Activated CD4-positive, CD25-positive, alpha-beta regulatory T cell treated with anti-CD3 and anti-CD28 coated beads, Interleukin-2, amount 50 U/mL, for 72 hours (primary cell): Measurements from ENCODE around the gene EVPL.
"Not testable (repeated sequence)": the region's sequence is repeated elsewhere in the genome, so short reads cannot be mapped to it uniquely, and the experiment has no call there.

Experiments used
- DNase-seq: peaks from one replicate; pipeline ENCODE4 v3.0.0; 2021

EVPL gene

DNA sequence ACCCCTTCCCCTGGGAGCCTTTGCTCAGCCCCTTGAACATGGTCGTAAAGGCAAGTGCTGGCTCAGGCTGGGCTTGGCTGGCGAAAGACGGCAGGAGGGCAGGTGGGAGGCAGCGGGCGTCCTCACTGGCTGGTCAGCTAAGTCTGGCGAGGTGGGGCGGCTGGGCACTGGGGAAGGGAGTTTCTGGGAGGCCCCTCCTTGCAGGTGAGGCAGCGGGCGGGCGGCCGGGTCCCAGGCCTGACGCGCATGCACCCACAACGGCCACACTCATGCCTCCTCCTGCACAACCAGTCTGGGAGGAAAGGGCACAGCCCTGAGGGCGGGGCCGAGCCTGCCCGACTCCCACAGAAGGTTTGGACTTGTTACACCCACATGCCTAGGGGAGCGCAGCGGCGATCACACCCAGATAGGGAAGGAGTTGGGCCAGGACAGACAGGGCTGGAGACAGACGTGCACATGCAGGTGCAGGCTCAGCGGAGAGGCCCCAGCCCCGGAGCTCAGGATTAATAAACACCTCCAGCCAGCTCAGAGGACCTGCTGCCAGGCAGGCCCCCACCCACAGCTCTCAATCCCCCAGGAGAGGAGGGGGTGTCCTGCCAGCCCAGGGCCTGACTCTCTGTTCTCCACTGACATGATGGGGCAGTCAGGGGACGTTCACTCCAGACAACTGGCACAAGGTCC, at the start of gene EVPL:
TSS of gene EVPL (minus strand) at position 148 of the 681 bp plus-strand sequence. CDS start at position 40, 108 bp downstream.
- no peak for DNase-seq

DNA sequence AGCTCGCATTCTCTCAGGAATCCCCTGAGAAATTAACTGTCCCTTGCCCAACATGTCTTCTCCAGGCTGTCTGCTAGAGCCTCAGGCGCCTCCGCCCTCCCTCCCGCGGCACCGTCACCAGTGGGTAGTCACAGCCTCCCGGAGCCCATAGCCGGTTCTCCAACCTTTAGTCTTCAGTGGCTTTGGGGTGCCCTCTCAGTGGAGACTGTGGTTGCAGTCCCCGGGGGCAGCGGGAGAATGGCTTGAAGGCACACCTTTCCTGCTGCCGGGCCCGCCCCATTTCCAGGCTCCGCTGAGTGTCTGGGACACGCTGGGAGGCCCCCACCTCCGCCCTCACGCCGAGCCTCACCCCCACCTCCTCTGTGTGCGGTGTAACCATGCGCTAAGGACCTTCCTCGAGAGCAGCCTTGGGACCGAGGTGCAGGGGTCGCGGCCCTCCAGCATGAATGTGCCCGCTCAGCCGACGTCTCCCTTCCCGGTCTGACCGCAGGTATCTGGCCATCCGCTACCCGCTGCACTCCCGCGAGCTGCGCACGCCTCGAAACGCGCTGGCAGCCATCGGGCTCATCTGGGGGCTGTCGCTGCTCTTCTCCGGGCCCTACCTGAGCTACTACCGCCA, 49.1 kb upstream of the EVPL start:
- DNase-seq = no peak

DNA sequence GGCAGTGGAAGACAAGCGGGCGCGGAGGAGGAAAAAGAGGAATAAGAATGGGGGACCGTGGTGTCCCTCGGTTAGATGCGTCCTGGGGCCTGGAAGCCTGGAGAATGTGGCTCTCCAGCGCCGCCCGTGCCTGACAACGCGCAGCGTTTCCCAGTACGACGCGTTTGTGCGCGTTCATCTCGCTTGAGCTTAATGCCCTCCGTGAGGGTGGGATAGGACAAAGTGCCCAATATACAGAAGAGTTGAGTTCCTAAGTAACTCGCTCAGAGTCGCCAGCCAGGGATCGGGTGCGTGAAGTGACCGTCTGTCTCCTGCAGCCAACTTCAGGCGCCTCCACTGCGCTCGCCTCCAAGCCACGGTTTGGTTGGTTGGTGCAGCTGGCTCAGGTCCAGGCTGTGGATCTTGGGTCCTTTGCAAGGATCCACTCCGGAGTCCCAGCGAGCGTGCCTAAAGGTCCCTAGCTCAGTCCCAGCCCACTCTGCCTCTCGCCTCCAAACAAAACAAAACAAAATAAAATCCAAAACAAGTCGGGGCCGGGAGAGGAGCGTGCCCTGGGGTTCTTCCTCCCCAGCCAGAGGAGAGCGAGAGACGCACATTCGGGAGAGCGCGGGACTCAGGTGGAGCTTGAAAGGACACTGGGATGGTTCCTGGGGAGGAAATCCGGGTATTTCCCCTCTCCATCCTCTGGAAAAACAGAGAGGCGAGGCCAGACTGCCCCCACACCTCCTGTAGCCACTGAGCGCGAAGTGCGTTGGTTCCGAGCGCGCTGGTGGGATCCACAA, 48.4 kb upstream of the EVPL start:
- DNase-seq = no peak

DNA sequence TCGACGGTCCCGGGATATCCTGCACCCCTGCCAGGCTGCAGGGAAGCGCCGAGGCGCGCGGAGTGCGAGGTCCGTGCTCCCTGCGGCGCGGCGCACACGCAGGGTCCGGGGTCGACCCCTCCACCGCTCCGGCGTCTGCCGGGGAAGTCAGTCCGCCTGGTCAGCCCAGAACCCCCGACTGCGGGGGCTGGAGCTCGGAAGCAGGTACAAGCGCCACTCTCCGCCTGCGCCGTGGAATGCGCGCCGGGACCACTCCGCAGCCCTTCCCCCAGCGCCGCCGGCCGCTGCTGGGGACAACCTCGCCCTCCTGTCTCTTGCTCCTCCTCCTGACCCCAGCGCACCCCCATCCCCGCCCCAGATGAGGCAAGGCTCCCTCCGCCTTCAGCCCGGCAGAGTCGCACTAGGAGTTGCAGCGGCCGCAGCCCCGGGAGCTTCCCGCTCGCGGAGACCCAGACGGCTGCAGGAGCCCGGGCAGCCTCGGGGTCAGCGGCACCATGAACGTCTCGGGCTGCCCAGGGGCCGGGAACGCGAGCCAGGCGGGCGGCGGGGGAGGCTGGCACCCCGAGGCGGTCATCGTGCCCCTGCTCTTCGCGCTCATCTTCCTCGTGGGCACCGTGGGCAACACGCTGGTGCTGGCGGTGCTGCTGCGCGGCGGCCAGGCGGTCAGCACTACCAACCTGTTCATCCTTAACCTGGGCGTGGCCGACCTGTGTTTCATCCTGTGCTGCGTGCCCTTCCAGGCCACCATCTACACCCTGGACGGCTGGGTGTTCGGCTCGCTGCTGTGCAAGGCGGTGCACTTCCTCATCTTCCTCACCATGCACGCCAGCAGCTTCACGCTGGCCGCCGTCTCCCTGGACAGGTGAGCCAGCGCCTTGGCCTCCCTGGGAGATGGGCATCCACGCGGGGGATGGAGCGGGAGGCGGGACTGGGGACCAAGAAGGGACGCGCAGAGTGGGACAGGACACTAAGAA, 47.6 kb upstream of the EVPL start, which contains the start of gene GALR2:
TSS of gene GALR2 (plus strand) at position 392 of the 974 bp plus-strand sequence. CDS start at position 495, 103 bp downstream.
- no peak for DNase-seq

DNA sequence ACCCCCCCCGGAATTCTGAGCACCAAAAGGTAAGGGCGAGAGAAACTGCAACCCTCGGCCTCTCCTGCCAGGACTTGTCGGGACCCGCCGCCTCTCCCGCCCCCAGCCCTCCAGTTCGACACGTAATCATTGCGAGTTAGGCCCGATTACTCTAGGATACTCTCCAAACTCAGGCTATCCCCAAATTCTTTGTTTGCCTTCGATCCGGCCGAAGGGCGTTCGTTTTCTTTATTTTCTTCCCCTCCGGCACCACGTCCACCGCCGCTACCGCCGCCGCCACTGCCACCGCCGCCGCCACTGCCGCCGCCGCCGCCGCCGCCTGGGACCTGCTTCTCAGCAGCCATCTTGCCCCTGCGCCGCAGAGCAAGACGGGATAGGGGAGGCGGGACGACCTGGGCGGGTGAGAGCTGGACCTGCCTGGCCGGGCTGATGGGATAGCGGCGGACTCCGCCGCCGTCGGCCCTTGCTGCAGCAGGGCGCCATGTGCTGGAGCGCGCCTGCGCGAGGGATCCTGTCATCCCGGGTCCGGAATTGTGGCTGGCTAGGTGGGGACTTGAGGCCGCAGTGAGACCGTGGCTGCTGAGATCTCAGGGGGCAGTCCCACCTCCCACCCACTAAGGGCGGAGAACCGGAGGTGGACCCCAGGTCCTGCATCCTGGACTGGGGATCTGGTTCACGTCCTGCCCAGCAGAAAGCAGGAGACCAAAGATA, 45.2 kb upstream of the EVPL start, which contains the start of gene SRP68:
TSS of gene SRP68 (minus strand) at position 370 of the 711 bp plus-strand sequence. CDS start at position 344, 26 bp downstream.
- DNase-seq = peak; percentile 87

DNA sequence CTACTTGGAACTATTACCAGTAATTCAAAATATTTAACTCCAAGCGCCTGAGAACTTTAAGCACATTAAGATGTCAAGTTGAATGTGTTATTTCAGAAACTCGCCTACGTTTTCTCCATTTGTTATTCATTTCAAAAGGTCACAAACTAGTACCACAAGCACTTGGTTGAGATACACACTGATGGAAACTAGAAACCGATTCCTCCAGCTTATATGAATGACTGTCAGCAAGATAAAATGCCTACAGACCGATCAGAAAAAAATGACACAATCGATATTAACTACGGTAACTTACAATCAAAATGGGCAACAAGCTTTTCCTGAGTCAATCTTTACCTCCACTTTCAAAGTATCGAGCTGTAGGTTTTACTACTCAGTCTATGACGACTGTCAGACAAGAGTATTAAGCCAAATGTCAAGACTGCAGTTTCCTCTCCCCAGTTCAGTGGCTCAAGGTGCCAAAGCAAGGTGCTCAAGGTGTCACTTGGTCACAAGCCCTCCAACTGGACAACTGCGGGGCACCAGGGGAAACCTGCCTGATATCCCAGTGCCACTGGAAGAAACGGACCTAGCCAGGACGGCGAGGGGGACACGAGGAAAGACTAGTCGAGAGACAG, 44.5 kb upstream of the EVPL start:
- peak; percentile 62 for DNase-seq

DNA sequence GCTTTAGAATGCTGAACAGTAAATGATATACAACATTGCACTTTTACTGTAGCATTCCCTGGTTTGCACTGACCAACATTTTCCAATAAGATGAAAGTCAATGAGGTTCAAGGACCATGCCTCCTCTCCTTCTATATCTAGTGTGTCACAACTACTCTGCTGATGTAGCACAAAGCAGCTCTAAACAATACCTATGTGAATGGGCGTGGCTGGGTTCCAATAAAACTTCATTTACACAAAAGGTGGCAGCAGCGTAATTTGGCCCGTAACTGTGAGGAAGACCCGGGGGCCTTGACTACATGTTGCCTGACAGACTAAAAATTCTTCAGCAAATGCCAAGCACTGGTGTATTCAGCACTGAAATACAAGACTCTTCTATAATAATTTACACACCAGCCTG, 38.7 kb upstream of the EVPL start:
- no peak for DNase-seq

DNA sequence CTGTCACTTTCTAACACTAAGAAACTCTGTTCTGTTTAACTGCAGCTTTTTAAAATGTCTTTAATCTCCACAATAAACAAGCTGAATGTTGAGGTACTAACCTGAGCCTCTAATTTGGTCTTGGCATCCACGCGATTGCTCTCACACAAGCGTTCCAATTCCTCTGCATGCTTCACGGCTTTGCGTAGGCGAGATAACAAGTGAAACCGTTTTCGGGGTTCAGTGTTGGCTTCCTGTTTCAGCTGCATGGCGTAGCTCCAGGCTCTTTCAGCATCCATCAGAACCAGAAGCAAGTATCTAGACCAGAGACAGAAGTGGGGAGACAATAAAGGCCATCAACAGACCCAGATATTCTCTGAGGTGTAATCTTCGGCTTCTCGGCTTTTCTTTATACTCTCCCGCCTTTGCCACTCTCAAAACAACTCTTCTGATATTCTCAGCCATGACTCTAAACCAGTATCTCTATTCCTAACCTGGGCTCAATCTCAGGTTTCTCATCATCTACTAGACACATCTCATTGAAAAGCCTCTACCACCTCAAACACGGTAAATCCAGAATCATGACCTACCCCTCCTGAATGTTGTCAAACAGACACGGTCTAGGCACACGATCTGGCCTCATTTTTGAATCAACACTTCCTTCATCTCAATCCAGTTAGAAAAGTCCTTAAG, 36.9 kb upstream of the EVPL start:
- no peak for DNase-seq

DNA sequence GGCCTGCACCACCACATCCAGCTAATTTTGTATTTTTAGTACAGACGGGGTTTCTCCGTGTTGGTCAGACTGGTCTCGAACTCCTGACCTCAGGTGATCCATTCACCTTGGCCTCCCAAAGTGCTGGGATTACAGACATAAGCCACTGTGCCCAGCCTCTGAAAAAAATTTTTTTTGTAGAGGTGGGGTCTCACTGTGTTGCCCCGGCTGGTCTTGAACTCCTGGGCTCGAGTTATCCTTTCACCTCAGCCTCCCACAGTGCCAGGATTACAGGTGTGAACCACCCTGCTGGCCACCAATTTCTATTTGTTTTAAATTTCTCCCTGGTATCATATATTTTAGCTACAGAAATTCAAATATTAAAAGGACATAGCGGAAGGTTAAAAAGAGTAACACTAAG, 31.2 kb upstream of the EVPL start:
- not testable (repeated sequence) for DNase-seq

DNA sequence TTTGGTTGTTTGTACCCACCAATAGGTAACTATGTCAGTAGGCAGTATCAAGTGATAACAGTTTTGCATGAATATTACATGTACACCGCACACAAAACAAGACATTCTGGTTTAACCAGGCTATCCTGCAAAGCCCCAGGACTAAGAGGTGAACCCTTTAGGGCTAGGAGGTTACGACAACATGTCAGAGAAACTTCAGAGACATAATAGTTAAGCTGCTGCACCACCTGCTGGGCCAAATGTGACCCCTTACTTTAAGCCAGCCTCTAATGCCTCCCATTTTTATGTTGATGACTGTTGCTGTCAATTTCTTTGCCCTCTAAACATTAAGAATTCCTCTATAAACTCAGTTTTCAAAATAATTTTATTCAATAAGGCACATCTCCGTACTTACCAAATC, 29.8 kb upstream of the EVPL start:
- no peak for DNase-seq

DNA sequence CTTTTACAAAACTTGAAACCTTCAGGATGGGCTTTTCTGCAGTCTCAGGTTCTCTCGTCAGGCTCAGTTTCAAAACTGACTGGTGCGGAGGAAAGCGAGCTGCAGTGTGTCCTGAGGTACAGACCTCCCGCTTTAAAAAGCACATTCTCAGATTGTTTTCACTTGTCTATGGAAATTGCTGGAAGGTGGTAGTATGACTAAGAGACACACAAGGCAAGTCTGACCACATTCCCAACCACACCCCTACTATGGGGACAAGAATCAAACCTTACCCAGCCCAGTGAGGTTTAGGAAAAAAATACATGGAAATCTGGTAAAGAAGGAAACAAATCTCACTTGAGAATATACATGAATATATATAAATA, 27.0 kb upstream of the EVPL start:
- no peak for DNase-seq

DNA sequence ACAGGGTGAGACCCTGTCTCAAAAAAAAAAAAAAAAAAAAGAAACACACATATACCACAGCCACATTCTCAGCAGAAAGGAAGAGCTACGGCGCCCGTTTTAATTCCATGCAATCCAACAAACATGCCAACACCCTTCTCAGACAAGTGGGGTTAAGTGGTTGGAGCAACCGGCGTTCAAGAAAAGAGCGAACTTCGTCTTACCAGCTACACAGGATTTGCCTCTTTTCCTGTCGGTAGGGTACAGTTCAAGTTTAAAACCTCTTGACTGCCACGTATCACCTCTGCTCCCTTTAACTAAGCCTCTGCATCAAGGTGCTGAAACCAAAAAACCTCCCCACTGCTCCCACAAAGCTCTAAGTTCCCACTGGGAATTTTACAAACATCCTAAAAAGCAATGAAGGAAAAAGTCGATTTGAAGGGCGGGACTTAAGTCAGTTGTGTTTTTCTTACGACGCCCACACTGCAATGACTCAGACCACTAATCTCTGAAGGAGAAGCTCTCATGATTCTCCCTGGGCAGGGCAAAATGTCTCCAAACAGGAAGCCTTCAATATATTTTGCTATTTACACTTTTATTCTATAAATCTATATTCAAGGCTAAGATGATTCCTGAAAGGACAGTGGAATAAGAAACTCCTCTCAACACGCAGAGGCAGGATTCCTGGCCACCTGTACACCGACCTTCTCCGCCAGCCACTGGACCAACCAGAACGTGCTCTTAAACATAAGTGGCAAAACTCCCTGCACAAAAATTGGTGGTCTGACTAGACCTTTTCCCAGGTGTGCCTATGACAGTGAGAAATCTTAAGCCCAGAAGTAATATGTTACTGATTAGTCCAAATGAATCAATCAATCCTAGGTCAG, 26.4 kb upstream of the EVPL start:
- no peak for DNase-seq

DNA sequence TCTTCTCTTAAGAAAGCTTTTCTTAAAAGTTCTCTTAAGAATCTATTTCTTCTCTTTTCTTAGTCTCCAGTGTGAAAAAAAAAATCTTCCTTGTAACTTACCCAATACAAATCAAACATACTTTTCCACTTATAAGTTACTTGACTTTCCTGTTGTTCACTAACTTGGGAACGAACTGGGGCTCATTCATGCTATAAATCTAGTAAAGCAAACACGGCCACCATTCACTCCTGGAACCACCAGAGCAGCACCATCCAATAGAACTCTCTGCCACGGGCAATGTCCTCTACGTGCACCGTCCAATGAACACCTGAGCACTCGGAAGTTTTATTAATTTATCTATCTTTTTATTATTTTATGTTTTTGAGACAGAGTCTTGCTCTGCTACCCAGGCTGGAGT, 24.5 kb upstream of the EVPL start:
- DNase-seq = no peak

DNA sequence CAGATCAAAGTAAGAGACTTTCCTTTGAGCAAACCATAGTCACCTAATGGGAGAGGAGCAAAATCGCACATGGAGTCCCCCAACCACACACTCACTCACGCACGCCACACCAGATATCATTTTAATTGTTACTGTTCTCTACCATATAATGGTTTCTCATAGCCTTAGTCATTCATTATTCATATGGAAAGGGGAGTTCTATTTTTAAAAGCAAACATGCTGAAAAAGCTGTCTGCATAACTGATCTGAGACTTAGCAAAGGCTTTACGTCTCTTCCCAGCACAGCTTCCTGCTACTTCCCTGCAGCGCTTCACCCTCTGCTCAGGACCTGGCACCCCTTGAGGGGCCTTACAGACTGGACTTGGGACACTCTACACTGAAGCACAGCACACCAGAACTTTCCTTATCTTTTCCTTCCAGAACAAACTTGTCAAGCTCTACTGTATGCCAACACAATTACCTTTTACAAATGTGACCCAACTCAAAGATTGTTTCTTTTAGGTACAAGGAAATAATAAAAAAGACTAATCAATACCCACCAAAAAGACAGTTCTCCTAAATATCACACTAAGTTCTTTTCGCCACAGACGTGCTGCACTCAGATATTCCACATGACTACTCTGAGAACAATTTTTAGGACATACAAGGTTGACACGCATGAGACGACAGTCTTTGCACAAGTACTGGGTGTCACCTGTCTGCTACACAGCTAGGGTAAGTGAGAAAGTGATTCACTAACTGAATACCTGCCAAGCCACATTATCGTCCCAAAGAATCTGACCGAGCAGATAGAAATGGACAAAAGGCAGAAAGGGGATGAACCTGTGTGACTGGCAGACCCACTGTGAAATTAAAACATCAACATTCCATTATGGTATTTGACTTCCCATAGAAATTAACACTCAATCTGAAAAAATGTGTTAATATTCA, 23.7 kb upstream of the EVPL start:
- DNase-seq = no peak

DNA sequence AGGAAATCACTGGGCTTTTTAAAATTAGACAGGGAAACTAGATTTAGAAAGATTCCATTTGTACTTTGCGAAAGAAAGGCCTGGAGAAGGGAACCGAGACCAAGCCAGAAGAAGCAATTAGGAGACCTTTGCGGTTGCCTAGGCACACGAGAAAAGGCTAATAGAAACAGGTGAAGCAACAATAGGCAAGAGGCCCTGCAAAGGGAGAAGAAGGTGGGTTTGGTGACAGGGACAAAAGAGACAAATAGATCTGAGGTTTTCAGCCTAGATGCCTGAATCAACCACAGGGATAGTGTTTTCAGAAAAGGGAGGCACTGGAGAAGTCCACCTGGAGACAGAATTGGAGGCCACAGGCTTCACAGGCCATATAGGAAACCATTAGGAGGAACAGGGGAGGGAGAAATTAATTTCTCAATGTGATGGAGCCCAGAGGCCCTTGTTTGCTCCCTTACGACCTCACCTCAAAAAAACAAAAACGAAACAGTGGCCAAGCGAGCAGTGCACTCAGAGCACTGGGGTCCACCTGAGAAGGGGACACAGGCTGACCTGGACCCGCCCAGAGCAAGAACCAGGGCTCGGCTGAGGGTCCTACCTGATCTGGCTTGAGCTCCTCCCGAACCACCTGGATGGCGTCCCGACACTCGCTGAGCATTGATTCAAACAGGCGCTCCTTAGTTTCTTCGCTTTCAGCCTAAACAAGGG, 22.9 kb upstream of the EVPL start:
- no peak for DNase-seq

DNA sequence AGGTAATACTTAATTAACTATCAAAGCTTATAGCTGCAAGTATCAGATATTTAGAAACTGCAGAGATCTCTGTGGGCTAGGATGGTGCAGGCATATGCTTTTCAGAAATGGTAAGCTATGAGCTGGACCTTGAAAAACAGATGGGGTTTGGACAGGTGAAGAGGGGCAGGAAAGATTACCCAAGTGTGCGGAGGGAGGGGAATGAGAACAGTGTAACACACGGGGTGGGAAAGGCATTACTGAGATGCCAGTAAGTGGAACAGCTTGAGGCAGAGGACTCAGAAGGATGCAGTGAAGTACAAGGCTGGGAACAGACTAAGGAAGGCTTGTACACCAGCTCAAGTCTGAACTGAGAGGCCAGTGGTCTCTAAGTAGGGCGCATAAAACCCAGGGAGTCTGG, 22.1 kb upstream of the EVPL start:
- DNase-seq = no peak

DNA sequence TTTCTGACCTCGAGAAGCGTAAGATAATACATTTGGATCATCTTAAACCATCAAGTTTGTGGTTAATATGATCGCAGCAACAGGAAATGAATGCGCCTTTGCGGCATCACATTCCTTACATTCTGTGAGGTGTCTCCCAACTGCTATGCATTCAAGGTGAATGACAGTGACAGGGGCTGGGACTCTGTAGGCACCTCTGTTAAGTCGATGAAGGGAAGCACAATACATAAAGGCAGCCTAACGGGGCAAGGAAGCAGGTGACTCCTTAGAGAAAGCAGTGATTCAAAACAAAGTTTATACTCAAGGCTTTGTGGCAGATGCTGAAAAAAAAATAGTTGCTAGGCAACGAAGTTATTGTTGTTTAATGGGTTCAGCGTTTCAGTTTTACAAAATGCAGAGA, 21.6 kb upstream of the EVPL start:
- DNase-seq = no peak

DNA sequence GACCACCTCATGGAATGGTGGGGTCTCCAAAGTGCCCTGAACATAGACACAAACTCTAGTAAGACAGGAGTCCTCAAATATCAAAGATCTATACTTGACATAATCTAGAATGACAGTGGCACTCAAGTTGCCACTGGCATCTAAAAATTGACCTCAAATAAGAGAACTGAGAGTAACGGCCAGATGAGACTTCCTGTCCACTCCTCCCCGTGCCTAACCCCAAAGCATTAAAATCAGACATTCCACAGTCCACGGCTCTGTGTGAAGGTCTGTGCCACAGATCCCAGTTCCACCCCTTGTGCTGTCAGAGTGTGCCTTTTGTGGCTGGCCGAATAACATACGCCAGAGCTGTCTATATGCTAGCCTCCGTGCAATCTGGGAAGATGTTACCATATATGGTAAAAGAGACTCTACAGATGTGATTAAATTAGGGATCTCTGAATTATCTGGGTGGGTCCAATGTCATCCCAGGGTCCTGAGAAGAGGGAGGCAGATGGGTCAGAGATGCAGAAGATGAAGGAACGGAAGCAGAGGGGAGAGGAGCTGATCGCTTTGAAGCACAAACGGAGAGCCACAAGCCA, 21.0 kb upstream of the EVPL start:
- no peak for DNase-seq
